ENCODE measurements around the gene FBXW7.

FBXW7 gene

DNA sequence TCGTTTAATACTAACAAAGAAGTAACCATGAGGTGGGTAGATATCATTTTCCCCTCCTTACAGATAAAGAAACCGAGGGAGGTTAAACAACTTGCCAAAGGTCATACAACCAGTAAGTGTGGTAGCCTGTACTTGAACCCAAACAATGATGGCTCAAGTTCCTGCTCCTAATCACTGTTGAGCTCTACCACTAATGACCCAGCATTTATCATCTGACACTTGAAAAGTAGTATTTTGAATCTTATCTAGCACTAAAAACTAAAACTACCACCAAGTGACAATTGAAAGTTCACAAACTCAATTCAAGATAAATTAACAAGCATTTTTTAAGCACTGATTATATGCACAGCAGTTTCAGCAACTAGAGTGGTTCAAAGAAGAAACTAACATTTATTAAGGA lies 13.1 kb downstream of the FBXW7 start:
- no peak overlapping the region for H3K4me3 ChIP-seq (ENCODE audit: low read length)
- no peaks in the 10 kb centered on the region for H3K36me3 ChIP-seq (ENCODE audit: control insufficient read depth, insufficient read depth, low read length)
- no peaks in the 10 kb centered on the region for H3K27me3 ChIP-seq (ENCODE audit: control insufficient read depth, insufficient read depth, low read length)
- no peak overlapping the region for H3K9ac ChIP-seq (ENCODE audit: low read length)
- H3K4me1 ChIP-seq (ENCODE audit: control insufficient read depth, insufficient read depth, low read length): no peaks in the 10 kb centered on the region
- H3K27ac ChIP-seq (ENCODE audit: low read depth, low read length): no peak overlapping the region

DNA sequence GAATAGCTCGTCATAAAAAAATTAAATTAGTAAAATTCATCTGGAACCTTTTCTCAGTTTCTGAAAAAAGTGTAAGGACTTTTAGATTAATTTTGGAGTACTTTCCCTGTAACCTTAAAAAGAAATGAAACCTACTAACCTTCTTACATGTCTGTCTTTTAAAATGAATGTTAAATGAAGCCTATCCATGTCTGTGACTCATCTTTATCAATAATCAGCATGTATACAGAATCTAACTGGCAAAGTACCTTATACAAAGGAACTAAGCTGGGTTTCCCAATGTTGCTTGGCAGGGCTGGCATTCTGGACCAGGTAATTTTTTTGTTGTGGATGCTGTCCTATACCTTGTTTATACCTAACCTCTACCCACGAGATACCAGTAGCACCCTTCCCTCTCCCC lies 13.6 kb downstream of the FBXW7 start:
- Histone ChIP-seq H3K9ac (ENCODE audit: low read length) (no peak overlapping the region), H3K4me3 (ENCODE audit: low read length) (no peak overlapping the region), H3K36me3 (ENCODE audit: control insufficient read depth, insufficient read depth, low read length) (no peaks in the 10 kb centered on the region), H3K4me1 (ENCODE audit: control insufficient read depth, insufficient read depth, low read length) (no peaks in the 10 kb centered on the region), H3K27ac (ENCODE audit: low read depth, low read length) (no peak overlapping the region), H3K27me3 (ENCODE audit: control insufficient read depth, insufficient read depth, low read length) (no peaks in the 10 kb centered on the region)

DNA sequence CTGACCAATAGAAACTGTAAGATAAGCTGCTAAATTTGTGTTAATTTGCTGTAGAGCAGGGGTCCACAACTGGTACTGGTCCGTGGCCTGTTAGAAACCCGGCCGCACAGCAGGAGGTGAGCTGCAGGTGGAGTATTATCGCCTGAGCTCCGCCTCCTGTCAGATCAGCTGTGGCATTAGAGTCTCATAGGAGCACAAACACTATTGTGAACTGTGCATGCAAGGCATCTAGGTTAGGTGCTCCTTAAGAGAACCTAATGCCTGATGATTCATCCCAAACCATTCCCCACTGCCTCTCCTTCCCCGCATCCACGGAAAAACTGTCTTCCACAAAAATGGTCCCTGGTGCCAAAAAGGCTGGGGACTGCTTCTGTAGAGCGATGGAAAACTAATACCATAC lies 19.7 kb downstream of the FBXW7 start:
- Histone ChIP-seq H3K9ac (ENCODE audit: low read length) (no peak overlapping the region), H3K36me3 (ENCODE audit: control insufficient read depth, insufficient read depth, low read length) (no peaks in the 10 kb centered on the region), H3K4me1 (ENCODE audit: control insufficient read depth, insufficient read depth, low read length) (no peaks in the 10 kb centered on the region), H3K4me3 (ENCODE audit: low read length) (no peak overlapping the region), H3K27ac (ENCODE audit: low read depth, low read length) (no peak overlapping the region), H3K27me3 (ENCODE audit: control insufficient read depth, insufficient read depth, low read length) (no peaks in the 10 kb centered on the region)

DNA sequence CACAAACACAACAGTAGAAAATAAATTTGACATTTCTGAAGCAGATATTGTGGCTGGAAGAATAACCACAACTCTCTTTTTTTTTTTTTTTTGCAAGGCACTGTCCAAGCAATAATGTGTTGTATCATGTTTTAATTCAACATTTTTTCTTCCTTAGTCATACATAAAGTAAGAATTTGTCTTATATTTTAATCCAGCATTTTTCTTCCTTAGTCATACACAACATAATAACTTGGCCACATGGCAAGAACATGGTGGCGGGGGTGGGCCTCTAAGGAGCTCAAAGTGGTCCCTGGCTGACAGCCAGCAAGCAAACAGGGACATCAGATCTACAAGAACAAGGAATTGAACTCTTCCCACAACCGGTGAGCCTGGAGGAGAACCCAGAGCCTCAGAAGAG lies 20.2 kb downstream of the FBXW7 start:
- no peak overlapping the region for H3K27ac ChIP-seq (ENCODE audit: low read depth, low read length)
- no peaks in the 10 kb centered on the region for H3K36me3 ChIP-seq (ENCODE audit: control insufficient read depth, insufficient read depth, low read length)
- H3K4me1 ChIP-seq (ENCODE audit: control insufficient read depth, insufficient read depth, low read length): no peaks in the 10 kb centered on the region
- H3K9ac ChIP-seq (ENCODE audit: low read length): no peak overlapping the region
- H3K4me3 ChIP-seq (ENCODE audit: low read length): no peak overlapping the region
- no peaks in the 10 kb centered on the region for H3K27me3 ChIP-seq (ENCODE audit: control insufficient read depth, insufficient read depth, low read length)

DNA sequence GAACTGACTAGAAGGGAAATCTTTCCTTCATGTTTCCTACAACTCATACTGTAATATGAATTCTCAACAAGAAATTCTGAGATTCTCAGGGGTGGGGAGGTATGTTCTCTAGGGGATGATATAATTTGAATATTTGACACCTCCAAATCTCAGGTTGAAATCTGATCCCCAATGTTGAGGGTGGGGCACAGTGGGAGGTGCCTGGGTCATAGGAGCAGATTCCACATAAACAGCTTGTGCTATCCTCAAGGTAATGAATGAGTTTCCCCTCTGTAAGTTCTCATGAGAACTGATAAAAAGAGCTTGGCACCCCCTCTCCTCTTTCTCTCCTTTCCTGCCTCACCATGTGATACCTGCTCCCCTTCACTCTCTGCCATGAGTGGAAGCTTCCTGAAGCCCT lies 21.5 kb downstream of the FBXW7 start:
- no peak overlapping the region for H3K4me3 ChIP-seq (ENCODE audit: low read length)
- H3K4me1 ChIP-seq (ENCODE audit: control insufficient read depth, insufficient read depth, low read length): no peaks in the 10 kb centered on the region

DNA sequence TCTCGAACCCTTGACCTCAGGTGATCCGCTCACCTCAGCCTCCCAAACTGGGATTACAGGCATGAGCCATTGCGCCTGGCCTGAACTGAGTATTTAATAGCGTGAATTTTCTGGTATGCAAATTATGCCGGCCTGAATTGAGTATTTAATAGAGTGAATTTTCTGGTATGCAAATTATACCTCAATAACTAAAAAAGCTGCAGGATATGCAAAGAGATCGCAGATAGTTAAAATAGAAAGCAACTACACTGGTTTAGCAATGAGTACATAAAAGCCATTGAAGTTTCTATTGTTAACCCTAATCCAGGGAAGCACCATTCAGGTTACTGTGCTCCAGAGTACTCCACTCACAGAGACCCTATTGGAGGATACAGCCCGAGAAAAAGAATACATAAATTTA lies 22.8 kb downstream of the FBXW7 start:
- Histone ChIP-seq H3K27ac (ENCODE audit: low read depth, low read length) (no peak overlapping the region), H3K4me3 (ENCODE audit: low read length) (no peak overlapping the region), H3K27me3 (ENCODE audit: control insufficient read depth, insufficient read depth, low read length) (no peaks in the 10 kb centered on the region), H3K9ac (ENCODE audit: low read length) (no peak overlapping the region), H3K36me3 (ENCODE audit: control insufficient read depth, insufficient read depth, low read length) (no peaks in the 10 kb centered on the region), H3K4me1 (ENCODE audit: control insufficient read depth, insufficient read depth, low read length) (no peaks in the 10 kb centered on the region)

More for the DNA sequence above, 21.5 kb downstream of the FBXW7 start:
- H3K36me3 ChIP-seq (ENCODE audit: control insufficient read depth, insufficient read depth, low read length): no peaks in the 10 kb centered on the region
- H3K27me3 ChIP-seq (ENCODE audit: control insufficient read depth, insufficient read depth, low read length): no peaks in the 10 kb centered on the region
- H3K9ac ChIP-seq (ENCODE audit: low read length): no peak overlapping the region
- H3K27ac ChIP-seq (ENCODE audit: low read depth, low read length): no peak overlapping the region

DNA sequence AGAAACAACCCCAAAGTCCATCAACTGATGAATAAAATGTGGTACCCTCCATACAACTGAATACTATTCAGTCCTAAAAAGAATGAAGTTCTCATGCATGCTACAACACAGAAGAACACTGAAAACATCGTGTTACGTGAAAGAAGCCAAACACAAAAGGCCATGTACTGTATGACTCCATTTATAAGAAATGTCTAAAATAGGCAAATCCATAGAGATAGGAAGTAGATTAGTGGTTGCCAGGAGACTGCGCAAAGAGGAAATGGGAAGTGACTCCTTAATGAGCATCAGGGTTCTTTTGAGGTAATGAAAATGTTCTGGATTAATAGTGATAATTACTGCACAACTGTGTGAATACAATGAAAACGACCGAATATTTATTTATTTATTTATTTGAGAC lies 23.4 kb downstream of the FBXW7 start:
- H3K36me3 ChIP-seq (ENCODE audit: control insufficient read depth, insufficient read depth, low read length): no peaks in the 10 kb centered on the region
- no peaks in the 10 kb centered on the region for H3K4me1 ChIP-seq (ENCODE audit: control insufficient read depth, insufficient read depth, low read length)
- no peak overlapping the region for H3K27ac ChIP-seq (ENCODE audit: low read depth, low read length)
- no peak overlapping the region for H3K4me3 ChIP-seq (ENCODE audit: low read length)
- no peak overlapping the region for H3K9ac ChIP-seq (ENCODE audit: low read length)
- no peaks in the 10 kb centered on the region for H3K27me3 ChIP-seq (ENCODE audit: control insufficient read depth, insufficient read depth, low read length)

DNA sequence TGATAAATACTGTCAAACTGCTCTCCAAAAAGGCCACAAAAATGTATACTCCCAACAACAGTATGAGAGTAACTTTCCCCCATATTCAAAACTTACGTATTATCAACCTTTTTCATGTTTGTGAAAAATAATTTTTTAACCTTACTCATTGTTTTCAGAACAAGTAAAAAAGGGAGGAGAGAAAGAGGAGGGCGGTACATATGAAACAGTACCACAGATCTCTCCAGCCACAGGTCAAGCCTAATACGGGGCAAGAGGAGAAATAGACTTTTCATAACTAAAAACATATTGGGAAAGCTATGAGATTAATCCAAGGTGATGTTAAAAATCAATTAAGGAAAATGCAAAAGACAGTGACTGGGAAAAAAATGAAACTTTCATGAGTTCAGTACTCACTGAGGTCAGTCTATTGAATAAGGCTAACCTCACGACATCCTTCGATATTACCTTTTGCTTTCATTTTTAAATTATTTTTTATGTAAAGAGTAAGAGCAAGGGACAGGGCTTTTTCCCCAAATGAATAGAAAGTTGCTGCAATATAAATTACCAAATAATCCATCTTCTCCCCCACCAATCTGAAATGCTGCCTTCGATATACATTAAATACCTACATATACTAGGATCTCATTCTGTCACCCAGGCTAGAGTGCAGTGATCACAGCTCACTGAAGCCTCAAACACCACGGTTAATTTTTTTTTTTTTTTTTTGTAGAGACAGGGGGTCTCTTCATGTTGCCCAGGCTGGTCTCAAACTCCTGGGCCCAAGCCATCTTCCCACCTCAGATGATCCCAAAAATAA lies 25.3 kb downstream of the FBXW7 start:
- Histone ChIP-seq H3K4me3 (ENCODE audit: low read length) (no peak overlapping the region), H3K27ac (ENCODE audit: low read depth, low read length) (no peak overlapping the region), H3K9ac (ENCODE audit: low read length) (no peak overlapping the region), H3K36me3 (ENCODE audit: control insufficient read depth, insufficient read depth, low read length) (no peaks in the 10 kb centered on the region), H3K4me1 (ENCODE audit: control insufficient read depth, insufficient read depth, low read length) (no peaks in the 10 kb centered on the region), H3K27me3 (ENCODE audit: control insufficient read depth, insufficient read depth, low read length) (no peaks in the 10 kb centered on the region)

DNA sequence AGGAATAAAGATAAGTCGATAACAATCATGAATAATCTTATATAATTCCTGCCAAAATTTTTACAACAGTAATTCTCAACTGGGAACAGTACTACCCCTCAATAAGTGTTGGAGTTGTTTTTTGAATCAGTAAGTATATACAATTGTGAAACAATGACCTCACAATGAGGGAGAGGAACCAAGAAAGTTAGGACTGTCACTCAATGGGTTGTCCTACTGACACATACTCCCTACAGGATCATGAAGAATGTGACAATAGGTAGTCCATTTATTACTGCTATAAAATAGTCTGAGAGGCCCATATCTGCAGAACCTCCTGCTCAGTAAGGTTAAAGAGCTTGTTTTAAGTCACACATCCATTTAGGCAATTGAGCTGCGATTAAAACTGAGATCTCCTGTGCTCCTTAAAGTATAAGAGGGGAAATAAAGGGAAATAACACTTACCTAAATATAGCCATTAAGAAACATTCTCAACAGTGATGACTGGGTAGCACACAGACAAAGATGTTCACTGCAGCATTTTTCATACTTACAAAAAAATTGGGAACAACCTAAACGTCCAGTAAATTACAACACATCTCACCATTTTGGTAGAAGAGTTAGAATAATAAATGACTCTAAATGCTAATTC lies 26.2 kb downstream of the FBXW7 start:
- H3K4me1 ChIP-seq (ENCODE audit: control insufficient read depth, insufficient read depth, low read length): no peaks in the 10 kb centered on the region
- H3K27ac ChIP-seq (ENCODE audit: low read depth, low read length): no peak overlapping the region
- H3K4me3 ChIP-seq (ENCODE audit: low read length): no peak overlapping the region
- H3K36me3 ChIP-seq (ENCODE audit: control insufficient read depth, insufficient read depth, low read length): no peaks in the 10 kb centered on the region
- no peaks in the 10 kb centered on the region for H3K27me3 ChIP-seq (ENCODE audit: control insufficient read depth, insufficient read depth, low read length)
- H3K9ac ChIP-seq (ENCODE audit: low read length): no peak overlapping the region

DNA sequence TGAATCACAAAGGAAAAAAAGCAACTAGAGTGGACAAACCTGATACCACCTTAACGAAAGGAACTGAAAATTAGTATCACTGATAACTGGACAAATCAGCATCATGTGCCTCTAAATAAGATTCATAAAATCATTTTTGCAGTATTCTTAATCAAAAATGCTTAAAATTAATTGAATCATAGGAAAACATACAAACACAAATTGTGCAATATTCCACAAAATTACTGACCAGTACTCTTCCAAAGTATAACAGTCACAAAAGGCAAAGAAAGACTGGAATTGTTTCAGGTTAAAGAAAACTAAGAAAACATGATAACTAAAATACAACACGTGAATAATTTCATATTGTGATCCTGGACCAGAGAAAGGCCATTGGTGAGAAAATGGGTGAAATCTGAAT lies 27.1 kb downstream of the FBXW7 start:
- H3K27me3 ChIP-seq (ENCODE audit: control insufficient read depth, insufficient read depth, low read length): no peaks in the 10 kb centered on the region
- no peak overlapping the region for H3K4me3 ChIP-seq (ENCODE audit: low read length)
- no peak overlapping the region for H3K27ac ChIP-seq (ENCODE audit: low read depth, low read length)
- H3K9ac ChIP-seq (ENCODE audit: low read length): no peak overlapping the region
- H3K36me3 ChIP-seq (ENCODE audit: control insufficient read depth, insufficient read depth, low read length): no peaks in the 10 kb centered on the region
- no peaks in the 10 kb centered on the region for H3K4me1 ChIP-seq (ENCODE audit: control insufficient read depth, insufficient read depth, low read length)

DNA sequence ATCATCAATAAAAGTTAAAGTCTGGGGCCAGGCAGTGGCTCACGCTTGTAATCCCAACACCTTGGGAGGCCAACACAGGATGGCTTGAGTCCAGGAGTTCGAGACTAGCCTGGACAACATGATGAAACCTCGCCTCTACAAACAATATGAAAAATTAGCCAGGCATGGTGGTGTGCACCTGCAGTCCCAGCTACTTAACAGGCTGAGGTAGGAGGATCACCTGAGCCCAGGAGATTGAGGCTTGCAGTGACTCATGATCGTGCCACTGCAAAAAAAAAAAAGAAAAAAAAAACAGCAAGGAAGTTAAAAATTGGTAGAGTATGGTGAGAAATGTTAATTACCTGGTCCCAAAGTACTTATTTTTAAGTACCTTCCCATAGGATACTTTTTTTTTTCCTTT lies 27.5 kb downstream of the FBXW7 start:
- Histone ChIP-seq H3K4me1 (ENCODE audit: control insufficient read depth, insufficient read depth, low read length) (no peaks in the 10 kb centered on the region), H3K4me3 (ENCODE audit: low read length) (no peak overlapping the region), H3K27ac (ENCODE audit: low read depth, low read length) (no peak overlapping the region), H3K9ac (ENCODE audit: low read length) (no peak overlapping the region), H3K27me3 (ENCODE audit: control insufficient read depth, insufficient read depth, low read length) (no peaks in the 10 kb centered on the region), H3K36me3 (ENCODE audit: control insufficient read depth, insufficient read depth, low read length) (no peaks in the 10 kb centered on the region)

DNA sequence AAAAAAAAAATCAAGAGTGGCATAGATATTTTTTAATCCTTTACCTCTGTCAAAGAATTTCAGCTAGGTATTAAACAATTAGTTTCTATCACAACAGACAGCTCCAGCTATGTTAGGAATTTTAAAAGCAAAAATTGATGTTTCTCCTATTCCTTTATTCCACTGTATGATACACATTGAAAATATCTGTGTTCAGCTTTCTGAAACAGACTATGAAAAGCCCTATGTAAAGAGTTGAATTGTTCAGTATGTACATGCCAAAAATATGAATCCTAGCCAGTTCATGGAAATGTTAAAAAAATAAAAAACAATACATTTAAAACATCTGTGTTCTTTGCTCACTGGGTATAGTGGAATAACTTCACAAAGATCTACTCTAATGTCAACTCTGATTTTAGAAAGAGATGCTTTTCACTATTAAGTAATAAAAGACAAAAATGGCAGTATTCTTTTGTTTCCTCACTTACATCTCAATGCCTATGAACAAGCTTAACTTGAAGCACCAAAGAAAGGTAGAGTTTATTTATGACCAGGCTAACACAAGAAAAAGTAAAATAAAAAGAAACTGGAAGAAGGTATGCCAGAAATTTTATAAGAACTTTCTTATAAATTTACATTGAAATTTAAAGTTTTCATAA lies 32.1 kb downstream of the FBXW7 start:
- H3K4me1 ChIP-seq (ENCODE audit: control insufficient read depth, insufficient read depth, low read length): no peaks in the 10 kb centered on the region
- H3K4me3 ChIP-seq (ENCODE audit: low read length): no peak overlapping the region
- H3K27ac ChIP-seq (ENCODE audit: low read depth, low read length): no peak overlapping the region
- no peaks in the 10 kb centered on the region for H3K27me3 ChIP-seq (ENCODE audit: control insufficient read depth, insufficient read depth, low read length)
- no peak overlapping the region for H3K9ac ChIP-seq (ENCODE audit: low read length)
- H3K36me3 ChIP-seq (ENCODE audit: control insufficient read depth, insufficient read depth, low read length): no peaks in the 10 kb centered on the region

All from rectal smooth muscle tissue (tissue), 1 donor.